GM12872 (cell line): ENCODE measurements around the gene CDS2.

ENCODE experiments used
- TF ChIP-seq, protein P1 (sequence below): IDR thresholded peaks from 3 replicates; pipeline ENCODE4 v1.5.1; 2011; ENCODE audit warnings: low read depth, mild to moderate bottlenecking, low read length, moderate library complexity; ENCODE audit not compliant: insufficient read depth

CDS2 gene

GRCh38 chr20:5120185-5120476, 6.7 kb upstream of the CDS2 start:
- TF ChIP-seq, protein P1, sequence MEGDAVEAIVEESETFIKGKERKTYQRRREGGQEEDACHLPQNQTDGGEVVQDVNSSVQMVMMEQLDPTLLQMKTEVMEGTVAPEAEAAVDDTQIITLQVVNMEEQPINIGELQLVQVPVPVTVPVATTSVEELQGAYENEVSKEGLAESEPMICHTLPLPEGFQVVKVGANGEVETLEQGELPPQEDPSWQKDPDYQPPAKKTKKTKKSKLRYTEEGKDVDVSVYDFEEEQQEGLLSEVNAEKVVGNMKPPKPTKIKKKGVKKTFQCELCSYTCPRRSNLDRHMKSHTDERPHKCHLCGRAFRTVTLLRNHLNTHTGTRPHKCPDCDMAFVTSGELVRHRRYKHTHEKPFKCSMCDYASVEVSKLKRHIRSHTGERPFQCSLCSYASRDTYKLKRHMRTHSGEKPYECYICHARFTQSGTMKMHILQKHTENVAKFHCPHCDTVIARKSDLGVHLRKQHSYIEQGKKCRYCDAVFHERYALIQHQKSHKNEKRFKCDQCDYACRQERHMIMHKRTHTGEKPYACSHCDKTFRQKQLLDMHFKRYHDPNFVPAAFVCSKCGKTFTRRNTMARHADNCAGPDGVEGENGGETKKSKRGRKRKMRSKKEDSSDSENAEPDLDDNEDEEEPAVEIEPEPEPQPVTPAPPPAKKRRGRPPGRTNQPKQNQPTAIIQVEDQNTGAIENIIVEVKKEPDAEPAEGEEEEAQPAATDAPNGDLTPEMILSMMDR, result no peak

GRCh38 chr20:5122873-5123260, 3.9 kb upstream of the CDS2 start:
- TF ChIP-seq, protein P1, result no peak

DNA sequence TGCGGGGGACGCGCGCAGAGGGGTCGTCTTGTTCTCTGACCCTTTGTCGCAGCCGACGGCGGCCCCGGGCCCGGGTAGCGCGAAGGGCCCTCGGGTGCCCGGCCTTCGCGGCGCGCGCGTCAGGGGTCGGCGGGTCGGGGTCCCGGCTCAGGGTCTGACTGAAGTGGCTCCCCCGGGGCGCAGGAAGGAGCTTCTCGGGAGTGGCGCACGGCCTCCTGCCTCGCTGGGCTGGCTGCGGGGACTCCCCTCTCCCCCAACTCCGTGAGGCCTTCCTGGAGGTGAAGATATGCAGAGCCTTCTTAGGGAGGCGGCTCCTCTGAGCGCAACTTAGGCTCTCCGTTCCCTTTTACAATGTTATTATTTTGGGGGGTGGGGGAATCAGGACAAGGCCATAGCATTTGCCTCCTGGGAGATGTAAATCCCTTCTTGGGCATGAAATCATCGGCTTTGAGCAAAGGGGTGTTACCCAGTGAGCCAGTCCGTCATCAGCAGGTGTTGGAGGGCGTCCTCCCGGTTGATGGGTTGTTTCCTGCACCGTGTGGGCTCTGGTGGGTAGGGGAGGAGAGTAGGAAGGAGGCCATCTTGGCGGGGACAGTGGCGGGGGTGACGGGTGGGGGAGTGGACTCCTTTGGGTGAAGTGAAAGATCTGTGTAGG, 523 bp downstream of the CDS2 start:
- TF ChIP-seq, protein P1, result no peak

- TF ChIP-seq, protein P1, result no peak
Observed at GRCh38 chr20:5127859-5128424, 1.1 kb downstream of the CDS2 start.

GRCh38 chr20:5128886-5129285, 2.1 kb downstream of the CDS2 start:
- TF ChIP-seq, protein P1, result no peak

GRCh38 chr20:5131502-5131901, 4.7 kb downstream of the CDS2 start:
- TF ChIP-seq, protein P1, result no peak

DNA sequence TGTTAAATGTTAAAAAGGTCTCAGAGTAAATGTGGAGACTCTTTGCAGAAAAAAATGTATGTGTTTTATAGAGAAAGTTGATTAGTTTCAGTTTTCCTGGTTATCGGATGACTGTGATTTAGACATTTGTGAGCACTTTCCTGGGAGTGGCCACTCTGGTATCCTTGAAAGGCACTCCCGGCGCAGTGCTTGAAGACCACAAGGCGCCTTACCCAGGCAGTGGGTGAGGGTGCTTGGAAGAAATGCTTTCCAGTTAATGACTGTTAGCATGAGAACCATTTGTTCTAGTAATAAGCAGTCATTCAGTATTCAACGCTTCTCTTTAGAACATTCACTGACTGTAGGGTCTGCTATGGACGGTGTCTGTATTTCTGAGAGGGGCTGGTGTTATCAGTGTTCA, 7.2 kb downstream of the CDS2 start:
- TF ChIP-seq, protein P1, result no peak
